HG03045 (cell line): ENCODE results near the gene TRIP11.

Experiments
- ATAC-seq: cut with Tn5 transposase; IDR thresholded peaks from one replicate; pipeline ENCODE4 v1.9.1; 2021; ENCODE audit warnings: mild to moderate bottlenecking, moderate library complexity; ENCODE audit not compliant: unreplicated experiment

Gene TRIP11

DNA sequence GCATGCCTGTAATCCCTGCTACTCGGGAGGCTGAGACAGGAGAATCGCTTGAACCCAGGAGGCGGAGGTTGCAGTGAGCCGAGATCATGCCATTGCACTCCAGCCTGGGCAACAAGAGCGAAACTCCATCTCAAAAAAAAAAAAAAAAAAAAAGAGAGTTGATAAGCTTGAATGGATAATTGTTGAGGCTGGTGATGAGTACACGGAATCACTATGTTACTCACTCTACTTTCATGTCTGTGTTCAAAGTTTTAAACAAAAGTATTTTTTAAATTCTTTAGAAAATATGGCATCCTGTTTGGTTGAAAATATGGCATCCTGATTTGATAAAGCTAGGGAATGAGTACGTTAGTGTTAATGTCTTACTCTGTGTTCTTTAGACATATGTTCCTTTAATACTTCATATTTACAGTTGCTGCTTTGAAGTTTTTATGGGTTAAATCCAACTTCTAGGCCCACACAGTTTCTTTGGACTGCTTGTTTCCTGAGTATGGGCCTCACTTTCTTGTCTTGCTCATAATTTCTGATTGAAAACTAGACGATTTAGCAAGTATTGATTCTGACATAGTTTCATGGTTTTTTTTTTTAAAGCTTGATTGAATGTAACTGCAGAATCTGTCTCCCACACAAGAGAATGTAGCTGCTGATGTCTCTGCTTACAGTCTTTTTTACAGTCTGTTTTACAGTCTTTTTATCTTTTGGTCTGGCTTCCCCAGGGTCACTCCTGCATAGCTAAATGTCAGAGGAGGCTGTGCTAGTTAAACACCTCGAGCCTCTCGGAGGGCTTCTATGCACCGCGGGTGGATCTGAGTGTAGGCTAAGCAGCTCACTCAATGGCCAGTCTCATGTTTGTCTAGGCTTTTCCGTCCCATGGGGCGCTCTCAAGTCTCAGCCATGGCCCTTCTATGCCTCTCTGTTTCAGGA, 78.3 kb downstream of the TRIP11 start:
- ATAC-seq, result no peak

DNA sequence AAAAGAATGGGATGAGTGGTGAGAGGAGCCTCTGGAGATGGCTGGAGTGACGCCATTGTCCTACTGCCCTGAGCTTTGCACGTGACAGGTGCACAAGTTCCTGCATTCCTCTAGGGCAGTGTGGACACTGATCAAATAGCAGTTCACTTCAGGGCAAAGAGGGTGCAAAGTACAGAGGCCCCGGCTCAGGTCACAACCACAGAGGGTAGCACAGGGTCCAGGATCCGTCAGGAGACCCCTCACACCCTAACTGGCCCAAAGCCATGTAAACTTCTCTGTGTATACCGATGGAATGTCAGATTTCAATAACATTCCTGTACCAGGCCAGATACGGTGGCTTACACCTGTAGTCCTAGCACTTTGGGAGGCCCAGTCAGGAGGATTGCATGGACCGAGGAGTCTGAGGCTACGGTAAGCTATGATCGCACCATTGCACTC, 82.0 kb downstream of the TRIP11 start:
- ATAC-seq, result no peak

DNA sequence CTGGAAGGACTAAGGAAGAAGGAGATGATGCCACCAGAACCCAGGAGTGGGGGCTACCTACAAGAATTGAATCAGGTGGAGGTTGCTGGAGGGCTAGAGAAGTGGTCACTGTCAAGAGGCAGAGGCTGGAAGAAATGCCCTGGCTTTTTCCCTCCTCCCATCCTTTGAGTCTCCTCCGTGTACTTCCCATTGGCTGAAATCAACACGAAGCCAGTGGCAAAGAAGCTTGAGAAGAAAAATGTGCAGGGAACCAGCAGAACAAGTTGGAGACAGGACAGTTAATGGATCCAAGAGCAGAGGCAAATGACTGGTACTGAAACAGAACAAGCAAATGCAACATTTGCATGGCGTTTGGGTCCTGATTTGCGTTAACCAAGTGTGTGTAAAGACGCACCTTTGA, 83.2 kb downstream of the TRIP11 start:
- no peak for ATAC-seq

DNA sequence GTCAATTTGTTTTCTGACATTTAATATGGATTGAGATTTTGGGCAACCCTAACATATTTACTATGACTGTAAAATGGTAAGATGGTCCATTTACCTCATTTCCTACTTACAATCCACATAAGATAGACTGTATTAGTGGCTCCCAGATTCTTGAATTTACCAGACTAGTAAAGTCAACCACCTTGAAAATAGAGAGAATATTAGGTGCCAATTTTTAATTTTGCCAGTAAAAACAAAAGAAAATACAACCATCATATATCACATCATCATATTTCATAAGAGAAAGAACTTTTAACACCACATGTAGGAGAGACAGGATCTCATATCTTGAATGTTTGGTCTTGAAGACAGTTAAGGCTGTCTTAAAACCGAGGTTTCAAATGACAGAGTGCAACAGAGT, 84.7 kb downstream of the TRIP11 start:
- no peak for ATAC-seq

DNA sequence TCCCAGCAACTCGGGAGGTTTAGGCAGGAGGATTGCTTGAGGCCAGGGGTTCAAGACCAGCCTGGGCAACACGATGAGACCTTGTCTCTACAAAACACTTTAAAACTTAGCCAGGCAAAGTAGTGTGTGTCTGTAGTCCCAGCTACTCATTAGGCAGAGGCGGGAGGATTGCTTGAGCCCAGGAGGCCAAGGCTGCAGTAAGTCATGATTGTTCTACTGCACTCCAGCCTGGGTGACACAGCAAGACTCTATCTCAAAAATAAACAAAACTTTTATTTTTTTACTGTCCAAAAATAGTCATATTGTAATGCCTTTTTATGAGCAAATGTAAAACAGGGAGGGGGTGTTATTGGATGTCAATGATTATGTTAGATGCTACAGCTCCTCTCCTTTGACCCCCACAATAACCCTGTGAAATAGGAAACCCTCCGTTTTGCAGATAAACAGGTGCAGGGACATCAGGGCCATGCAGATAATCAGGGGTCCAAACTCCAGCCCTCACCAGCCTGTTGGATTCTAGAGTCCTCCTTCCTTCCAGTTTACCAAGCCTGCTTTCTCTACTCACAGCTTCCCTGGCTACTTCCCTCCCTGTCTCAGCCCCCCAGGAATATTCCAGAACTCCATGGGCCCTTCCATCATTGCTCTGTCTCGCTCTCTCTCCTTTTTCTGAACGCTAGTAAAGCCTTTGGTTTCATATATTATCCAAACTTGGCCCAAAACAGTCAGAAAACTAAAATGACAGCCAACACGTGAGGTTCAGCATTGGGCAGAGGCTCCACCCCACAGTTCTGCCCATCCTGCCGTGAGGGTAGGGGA, 86.5 kb downstream of the TRIP11 start:
- no peak for ATAC-seq

DNA sequence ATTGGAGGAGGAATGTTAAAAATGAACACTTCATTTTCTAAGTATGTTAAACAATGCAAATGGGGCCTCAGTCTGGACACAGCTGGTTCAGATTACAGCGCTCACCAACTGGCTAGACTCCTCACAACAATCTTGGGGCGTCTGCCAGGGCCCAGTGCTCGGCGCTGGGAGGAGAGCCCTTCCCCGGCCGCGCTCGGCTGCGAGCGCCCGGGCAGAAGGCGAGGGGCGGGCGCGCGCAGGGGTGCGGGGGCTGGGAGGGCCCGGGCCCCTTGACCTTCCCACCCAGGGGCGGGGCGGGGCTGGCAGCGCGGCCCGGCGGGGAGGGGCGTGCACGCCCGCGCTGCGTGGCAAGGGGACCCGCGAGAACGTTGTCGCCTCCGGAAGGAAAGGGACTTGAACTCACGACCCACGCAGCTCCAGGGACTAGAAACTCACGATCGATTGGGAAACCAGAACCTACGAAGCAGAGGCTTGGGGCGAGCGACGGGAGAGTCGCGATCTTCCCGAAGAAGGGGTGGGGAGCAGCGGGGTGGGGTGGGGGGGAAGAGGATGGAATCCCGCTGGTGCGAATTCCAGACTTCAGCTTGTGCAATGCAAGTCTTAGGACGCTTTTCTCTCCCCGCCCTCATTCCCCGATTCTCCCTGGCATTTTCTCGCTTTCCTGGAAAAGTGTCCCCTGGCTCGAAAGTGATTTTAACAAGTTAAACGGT, 92.2 kb downstream of the TRIP11 start, which contains the start of gene FBLN5:
Gene FBLN5 (minus strand): TSS at position 220 of the 710 bp plus-strand sequence. CDS start 465 bp downstream, outside the sequence.
- no peak for ATAC-seq

DNA sequence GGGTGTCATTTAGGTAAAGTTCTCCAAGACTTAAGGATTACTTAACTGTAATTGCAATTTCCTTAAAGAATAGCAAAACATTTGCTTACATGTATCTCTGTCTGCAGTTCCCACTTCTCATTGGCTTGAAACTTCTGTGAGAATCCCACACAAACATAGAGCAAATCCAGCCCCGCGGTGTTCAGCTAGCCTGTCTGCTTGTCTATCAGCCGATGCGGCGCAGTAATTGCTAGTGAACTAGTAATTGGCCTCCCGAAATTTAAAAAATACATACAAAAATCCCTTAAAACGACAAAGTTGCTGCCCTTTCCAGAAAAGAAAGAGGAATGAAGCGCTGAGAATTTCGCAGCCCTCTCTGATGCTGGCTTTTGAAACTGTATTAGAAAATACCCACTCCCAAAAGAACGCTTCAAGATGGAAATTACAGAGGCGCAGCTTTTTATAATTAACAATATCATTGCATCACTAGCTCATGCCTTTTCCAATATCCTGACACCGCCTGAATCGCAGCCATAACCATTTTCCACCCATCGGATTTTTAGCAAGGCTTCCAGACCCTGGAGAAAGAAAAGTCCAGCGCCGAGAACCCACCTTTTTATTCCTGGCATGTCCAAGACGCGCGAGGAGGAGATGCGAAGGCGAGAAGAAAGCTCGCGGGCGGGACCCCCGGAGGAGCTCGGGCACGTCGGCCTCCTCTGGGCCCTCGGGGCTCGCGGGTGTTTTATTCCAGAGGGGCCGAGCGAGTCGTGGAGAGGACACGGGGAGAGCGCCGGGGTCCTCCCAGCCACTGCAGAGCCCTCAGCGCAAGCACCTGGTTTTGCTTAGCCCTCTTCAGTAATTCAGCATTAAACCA, 93.0 kb downstream of the TRIP11 start:
- no peak for ATAC-seq

DNA sequence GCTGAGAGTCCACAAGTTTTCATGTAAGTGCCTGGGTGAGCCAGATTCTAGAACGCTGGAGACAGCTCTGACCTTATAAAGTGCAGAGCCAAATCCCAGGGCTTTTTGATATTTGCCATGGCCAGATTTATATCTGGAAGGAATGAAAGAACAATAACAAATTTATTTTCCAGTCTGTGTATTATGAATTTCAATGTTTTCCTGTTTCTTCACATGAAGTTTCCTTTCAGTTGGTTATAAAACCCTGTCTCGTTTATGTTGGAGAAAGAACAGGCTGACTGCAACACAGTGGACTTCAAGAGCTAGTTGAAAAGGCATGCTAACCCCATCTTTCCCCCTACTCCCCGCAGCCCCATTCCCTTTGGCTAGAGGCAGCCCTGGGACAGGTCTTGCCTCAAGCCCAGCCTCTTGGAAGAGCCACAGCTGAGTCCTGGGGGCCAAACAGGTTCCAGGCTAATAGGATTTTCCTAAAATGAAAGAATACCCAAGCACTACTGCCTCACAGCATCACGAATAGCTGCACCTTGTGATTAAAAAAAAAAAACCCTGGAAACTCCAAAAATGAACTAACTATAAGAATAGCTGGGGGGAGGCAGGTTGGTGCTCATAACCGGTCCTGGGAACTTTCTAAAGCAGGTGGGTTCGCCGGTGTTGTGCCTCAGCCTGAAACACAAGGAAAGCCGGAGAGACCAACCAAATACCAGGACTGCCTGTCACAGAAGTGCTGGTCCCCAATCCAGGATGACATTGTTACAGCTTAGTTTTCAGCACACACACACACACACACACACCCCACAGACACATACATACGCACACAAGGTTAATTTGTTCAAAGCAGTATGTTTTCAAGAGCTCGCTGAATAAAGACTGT, 93.9 kb downstream of the TRIP11 start:
- ATAC-seq, result no peak

DNA sequence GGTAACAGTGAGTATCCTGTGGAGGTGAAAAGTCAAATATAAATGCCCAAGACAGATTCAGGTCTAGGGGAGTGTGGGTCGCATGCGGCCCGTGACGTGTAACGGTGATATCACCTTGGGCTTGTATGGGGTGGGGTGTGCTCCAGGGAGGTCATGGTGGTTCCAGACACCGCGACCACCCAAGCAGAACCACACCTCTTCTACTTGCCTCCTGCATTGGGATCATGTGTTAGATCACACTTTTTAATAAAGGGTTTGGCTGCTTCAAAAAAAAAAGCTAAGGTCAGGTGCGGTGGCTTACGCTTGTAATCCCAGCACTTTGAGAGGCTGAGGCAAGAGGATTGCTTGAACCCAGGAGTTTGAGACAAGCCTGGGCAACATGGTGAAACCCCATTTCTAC, 96.9 kb downstream of the TRIP11 start:
- no peak for ATAC-seq

DNA sequence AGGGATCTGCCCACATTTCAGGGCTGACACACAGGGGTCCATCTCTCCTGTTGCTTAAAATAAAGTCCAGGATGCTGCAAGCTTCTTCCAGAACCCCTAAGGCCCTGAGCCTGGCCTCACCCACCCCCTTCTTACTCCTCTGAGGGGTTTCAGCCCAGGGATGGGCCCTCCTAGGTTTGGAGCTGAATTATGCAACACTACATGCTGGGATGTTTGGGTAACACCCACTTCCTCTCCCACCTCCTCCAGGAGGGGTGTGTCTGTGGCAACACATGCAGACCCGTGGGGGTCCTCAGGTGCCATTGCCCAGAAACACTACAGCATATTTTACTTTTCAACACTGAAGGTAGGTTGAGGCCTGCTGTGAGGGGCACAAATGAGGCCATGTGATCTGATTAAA, 97.7 kb downstream of the TRIP11 start:
- no peak for ATAC-seq

DNA sequence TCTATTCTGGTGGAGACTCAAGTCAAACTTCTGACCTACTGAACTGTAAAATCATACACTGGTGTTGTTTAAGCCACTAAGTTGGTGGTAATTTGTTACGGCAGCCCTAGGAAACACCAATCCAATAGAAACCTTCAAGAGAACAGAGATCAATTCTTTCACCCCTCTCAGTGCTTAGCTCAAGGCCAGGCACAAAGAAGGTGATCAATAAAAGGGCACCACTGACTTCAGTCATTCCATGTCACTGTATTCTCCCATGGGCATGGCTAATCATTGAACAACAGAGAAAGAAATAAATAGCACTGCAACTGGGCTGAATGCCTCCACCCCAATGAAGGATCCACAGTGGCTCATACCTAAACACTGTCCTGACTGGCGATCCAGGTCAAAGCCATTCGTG, 99.7 kb downstream of the TRIP11 start:
- ATAC-seq, result no peak

DNA sequence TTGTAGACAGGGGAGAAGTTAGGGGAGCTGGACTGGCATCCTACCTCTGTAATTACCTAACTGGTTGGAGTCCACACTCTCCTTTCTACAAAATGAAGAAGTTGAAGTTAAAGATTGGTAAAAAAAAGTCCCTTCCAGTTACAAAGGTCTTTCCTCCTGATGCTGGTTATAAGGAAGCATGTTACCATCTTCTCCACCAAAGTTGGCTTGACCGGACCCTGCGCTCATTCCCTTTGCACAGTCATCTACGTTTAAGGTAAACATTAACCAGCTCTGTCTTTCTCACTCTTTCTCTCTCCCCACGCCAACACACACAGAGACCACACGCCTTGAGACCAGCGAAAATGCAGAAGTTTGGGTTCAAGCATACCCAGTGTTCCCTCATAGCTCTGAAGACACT, 104.3 kb downstream of the TRIP11 start:
- no peak for ATAC-seq

DNA sequence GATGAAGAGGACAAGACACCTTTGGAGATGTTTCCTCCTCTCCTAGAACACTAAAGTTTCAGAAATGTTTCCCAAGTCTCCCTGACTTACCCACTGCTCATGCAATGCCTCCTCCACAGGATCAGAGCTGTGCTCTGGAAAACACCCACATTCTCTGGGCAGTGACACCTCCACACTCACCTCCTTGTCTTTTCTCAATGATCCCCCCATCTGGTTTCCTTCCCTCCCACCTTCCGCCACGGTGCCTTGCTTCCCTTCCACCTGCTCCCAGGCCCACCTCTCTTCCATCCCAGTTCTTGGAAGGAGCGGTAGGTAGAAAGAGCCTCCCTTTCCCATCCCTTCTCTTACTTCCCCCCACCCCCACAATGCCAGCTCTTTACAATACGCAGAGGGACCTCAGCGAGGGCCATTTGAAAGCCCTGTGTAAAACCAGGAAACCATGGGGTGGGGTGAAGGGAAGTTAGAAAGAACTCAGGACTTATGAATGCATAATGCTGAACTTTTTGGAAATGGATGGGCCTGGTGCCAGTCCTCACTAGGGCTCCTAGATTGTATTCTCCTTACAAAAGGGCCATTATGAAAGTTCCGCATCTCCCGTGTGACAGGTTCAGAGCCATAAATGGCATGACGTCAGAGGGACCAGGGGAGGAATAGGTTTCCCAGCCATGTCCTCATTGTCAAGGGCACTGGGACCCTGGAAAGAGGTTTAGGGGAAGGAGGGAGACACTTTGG, 105.1 kb downstream of the TRIP11 start:
- ATAC-seq, result no peak

DNA sequence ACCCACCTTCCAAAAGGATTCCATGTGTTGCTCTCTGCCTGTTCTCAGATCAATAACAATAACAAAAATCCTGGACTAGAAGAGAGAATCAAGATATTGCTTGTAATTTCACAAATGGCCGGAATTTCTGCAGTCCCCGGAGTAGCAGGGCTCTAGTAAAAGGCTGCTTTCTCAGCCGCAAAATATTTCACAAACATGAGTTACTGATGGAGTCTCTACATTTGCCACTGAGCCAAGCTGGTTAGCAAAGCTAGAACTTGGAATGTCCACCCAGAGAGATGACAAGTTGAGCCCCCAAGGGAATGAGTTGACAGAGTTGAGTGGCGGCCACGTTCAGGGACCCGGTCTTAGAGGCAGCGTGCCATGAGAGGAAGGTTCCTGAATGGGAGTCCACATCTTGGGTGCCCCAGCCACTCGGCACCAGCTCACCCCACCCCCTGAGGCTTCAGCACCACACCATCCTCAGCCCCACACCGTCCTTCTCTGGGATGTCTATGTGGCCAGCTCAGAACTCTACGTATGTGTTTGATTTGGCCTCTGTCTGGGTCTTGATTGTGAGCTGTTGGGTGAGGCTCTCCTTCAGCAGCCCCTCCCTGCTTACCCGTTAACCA, 108.3 kb downstream of the TRIP11 start:
- no peak for ATAC-seq

DNA sequence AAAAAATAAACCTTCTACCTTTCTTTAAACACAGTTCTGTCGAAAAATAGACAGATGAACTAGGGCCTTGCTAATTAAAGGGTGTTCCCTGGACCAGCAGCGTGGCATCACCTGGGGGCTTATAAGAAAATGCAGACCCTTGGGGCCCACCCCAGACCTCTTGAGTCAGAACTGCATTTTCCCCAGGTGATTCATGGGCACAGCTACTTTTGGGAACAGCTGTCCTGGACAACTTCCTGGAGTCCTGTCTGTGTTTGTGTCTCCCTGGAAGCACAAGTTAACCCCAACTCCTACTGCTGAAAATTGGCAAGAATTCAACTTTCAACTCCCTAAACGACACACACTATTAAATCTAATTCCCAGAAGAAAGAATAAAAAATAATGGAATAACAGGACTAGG, 110.2 kb downstream of the TRIP11 start:
- ATAC-seq, result no peak

DNA sequence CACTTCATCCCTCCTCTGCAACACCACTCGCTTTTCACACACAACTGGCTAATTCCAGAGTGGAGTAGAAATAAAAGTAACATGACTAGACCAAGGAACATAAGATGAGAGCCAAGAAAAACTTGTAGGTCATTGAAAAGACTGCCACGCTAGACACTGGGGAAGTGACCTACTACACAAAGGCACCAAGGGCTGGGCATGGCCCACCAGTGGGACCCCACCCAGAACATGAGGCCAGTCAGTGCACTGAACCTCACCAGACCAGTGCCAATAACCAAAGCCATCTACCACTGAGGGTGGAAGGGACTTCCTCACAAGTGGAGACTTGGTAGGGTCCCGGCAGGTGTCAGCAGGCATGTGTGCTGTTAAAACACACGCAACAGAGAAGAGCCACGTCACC, 112.1 kb downstream of the TRIP11 start:
- ATAC-seq, result no peak

DNA sequence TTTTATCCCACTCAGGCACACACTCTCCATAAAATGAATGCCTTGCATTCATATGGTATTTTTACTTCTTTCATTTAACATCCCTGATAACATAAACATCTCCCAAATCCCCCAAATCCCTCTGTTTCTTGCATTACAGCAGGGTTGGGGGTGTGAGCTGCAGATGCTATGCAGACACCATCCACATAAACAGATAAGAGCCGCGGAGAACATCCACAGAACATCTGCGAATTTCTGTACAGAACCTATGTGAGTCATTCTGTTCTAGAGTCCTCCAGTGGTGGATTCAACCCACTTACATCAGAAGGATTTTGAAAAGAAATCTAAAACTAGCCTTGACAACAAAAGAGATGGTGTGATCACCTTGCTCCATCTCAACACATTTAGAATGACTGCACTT, 112.7 kb downstream of the TRIP11 start:
- ATAC-seq, result no peak
